GM21381 (cell line): ENCODE results near the gene NGEF.
"Not testable (repeated sequence)": the region's sequence is repeated elsewhere in the genome, so short reads cannot be mapped to it uniquely, and the experiment has no call there.

ENCODE experiments used
- ATAC-seq: cut with Tn5 transposase; IDR thresholded peaks from one replicate; pipeline ENCODE4 v1.9.1; 2021; ENCODE audit warnings: mild to moderate bottlenecking, moderate library complexity; ENCODE audit not compliant: unreplicated experiment

The NGEF gene

DNA sequence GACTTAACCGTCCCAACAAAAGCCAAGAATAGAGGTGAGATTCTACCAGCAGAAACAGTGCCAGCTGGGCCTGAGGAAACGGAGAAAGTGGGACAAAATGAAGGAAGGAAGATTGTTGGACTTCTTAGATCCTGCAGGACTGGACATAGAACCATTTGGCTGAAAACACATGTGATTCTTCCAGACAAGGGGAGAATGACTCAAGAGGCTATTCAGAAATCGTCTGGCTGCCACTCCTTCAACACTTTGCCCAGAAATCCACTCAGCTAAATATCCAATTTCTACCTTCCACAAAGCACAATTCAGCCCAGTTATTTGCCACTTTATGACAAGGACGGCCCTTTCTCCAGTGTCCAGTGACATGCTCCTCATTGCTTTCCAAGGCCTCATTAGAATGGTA, 81.4 kb downstream of the NGEF start:
- no peak for ATAC-seq

DNA sequence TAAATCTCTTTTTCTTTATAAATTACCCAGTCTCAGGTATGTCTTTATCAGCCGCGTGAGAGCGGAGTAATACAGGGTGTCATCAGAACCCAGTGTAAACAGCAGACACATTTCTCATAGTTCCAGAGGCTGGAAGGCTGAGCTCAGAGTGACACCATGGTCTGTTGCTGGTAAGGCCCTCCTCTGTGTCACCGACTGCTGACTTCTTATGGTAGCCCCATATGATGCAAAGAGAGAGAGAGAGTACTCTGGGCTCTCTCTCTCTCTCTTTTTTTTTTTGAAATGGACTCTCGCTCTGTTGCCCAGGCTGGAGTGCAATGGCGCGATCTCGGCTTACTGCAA, 83.0 kb downstream of the NGEF start:
- ATAC-seq, result no peak

DNA sequence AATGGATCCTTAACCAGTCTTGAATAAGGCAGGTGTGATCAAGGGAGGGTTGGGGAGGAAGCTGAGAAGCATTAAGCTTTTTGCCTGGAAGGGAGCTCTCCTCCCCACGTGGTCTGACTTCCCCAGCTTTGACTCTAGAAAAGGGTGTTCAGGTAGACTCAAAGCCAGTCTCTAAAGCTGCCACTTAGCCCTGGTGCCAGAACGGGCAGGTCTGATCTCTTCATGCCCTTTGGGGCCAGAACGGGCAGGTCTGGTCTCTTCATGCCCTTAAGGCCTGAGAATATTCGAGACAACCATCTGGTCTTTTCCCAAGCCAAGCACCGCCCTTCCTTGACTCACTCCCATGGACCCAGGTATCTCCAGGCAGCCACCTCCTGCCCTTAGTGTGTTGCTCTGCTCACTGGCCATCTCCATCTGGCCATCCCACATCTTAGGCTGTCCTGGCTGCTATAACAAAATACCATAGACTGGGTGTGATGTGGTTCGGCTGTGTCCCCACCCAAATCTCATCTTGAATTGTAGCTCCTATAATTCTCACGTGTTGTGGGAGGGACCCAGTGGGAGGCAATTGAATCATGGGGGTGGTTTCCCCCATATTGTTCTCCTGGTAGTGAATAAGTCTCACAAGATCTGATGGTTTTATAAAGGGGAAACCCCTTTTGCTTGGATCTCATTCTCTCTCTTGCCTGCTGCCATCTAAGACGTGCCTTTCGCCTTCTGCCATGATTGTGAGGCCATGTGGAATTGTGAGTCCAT, 83.6 kb downstream of the NGEF start:
- no peak for ATAC-seq

DNA sequence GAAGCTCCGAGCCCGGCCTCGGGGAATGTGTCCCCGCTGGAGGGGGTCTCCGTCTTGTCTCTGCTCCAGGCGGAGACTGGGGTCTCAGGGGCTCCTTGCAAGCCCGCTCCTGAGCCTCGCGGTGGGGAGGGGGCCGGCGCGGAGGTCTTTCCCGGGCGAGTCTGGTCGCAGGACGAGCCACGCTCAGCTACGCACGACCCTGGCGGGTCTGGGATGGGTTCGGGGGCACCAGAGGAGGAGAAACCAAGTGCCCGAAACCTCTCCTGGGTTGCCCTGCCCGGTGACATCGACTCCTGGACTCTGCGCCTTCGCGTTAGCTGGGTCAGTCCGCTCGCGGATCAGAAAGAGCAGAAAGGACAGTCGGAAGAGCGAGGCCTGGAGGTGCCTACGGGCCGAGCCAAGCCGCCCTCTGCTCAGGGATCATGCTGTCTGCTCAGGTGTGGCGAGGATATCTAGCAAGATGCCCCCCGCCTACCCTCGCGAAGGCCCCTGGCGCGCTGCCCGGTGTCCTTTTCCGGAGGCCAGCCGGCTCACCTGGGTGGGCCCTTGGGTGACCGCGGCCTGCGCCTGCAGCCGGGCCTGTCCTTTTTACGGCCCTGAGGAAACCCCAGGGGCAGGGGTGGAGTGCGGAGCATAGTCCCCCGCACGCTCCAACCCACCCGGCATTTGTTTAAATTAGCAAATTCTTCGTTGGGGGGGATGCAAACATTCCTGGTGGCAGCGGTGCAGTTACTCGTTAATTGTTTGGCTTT, 84.3 kb downstream of the NGEF start:
- ATAC-seq, result no peak

DNA sequence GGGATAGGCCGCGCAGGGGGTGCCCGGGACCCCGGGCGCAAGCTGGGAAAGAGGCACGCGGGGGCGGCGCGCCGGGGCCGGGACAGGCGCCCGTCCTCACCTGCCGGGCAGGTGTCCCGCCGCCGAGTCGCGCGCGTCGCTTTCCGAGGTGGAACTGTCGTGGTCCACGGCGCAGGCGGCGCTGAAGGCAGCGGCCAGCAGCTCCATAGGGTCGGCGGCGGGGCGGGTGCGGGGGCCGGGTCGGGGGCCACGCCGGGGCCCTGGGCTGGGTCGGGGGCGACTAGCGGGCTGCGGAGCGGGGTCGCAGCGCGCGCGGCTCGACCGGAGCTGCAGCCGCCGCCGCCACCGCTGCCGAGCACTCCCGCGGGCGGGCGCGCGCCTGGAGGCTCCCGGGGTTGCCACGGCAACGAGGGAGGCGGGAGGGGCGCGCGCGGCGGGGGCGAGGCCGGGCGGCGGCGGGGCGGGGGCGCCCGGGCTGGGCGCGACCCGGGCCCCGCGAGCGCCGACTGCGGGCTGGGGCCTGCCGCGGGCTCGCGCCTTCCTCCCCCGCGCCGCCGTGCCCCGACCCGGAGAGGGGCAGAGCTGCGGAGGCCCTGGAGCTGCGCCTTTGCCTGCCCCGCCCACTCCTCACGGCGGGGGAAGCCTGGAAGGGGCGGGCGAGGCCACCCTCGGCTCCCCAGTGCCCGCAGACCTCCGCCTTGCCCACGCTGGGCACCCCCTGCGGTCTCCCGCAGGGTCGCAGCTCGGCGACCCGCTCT, 85.1 kb downstream of the NGEF start:
- no peak for ATAC-seq

DNA sequence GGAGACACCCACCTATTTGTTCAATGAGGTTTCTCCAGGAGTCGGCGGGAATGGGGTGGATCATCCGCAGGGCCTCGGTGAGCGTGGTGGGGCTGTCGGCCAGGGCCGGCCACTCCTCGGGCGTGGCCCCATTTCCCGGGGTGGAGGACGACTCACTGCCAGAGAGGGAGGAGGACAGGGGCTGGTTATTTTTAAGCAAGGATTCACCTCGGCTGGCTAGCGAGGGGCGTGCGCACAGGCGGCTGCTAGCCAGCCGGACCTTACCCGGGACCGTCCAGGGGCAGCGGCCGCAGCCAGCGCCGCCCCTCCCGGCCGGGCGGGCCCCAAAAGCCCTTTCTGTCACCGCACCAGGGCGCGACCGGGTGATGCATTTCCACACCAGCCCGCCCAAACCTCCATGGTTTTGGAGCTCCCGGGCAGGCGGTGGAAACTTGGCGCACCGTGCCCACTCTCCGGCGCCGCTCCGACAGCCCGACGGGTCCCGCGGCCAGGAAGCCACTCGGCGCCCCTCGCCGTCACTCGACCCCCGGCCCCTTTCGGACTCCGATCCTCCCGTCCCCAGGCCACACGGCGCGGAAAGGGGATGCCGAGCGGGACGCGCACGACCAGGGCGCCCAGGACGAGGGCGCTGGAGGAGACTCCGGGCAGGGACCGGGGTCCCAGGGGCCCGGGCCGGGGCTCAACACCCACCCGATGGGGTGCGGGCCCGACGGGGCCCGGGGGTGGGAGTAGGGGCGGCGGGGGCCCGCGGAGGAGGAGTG, 85.8 kb downstream of the NGEF start:
- ATAC-seq, result no peak

DNA sequence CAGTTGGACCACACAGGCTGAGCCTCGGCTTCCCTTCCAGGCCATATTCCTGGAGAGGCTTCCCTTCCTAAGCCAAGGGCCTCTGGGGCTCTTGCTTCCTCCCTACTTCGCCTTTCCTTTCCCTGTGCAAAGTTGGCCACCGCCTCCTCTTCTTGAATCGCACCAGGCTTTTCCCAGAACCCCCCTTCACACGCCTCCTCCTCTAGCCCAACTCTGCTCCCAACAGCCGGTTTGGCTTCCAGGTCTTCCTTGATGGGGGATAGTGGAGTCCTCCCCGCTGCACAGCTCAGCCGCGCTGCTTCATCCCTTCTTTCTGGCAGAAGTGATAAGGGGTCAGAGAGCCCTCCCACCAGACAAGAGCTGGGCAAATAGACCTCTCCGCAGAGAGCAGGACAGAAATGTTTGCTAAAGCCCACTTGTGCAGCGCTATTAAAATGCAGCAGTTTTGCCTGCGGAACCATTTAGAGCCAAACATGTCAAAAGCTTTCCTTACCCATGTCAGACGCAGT, 86.6 kb downstream of the NGEF start:
- ATAC-seq, result no peak

DNA sequence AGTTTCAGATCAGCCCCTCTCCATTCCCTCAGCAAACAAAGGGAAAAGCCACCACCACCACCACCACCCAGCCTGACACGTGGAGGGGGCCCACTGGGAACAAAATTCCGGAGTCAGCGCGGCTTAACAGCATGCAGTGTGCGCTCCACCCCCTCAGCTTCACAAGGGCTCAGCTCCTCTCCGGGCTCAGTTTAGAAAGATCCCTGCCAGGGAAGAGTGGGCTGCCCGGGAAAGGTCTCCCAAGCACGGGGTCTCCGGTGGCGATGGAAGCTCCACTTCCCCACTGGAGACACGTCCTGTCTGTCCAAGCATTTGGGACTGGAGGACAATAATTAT, 87.3 kb downstream of the NGEF start:
- no peak for ATAC-seq

DNA sequence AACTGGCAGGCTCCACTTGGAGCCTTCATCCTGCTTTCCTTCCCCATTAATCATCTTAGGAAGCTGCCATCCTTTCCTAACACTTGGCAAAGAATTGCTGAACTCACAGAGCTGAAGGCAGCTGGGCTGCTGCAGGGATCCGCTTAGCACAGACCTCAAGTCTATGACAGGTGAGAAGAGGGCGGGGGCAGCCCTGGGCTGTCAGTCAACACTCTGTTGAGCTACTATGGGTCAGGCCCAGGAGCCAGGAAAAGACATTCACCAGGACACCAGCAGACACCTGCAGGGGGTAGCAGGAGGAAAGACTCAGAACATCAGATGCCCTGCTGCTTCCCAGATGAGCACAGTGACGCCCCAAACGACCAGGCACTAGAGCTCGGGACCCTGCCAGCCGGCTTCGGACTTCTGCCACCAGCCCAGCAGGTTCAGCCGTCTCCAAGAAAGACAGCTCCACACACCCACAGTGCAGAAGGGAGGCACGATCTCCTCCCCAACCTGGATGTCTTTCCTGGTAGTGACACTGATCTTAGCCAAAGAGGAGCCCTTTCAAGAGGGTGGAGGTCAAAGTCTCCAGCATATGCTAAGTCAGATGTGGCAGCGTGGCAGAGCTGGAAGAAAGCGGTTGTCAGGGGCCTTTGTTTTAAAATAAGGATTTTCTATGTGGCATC, 87.8 kb downstream of the NGEF start:
- no peak for ATAC-seq

DNA sequence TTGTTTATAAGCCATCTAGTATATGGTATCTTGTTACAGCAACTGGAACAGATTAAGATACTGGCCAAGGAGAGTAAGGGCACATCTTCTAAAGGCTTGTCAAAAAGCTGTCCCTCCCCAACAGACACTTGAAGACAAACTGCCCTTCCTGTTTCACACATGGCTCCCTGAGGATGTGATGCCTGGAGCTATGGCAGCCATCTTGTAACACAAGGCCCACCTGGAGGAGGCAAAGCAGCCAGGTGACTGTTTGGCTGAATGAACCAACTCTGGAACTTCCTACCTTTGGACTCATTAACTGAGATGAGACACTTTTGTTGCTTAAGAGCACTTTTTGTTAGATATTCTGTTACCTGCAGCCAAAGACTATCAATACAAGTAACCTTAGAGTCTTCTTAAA, 88.6 kb downstream of the NGEF start:
- ATAC-seq, result no peak

DNA sequence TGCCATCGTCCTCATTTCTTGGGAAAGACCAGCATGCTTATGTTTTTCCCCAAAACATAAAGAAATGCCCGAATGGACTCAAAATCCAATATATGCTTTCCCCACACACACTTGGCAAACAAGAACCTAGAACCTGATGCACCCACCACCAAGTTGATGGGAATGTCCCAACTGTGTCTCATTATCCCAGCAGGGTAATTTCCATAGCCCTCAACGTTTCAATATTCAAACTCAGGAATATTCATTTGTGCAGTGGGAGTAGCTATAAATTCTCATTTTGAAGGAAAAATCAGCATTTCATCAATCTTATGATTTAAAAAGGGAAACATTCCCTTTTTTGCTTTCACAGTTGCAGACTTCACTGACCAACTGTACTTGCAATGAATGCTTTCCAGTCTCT, 92.3 kb downstream of the NGEF start:
- no peak for ATAC-seq

DNA sequence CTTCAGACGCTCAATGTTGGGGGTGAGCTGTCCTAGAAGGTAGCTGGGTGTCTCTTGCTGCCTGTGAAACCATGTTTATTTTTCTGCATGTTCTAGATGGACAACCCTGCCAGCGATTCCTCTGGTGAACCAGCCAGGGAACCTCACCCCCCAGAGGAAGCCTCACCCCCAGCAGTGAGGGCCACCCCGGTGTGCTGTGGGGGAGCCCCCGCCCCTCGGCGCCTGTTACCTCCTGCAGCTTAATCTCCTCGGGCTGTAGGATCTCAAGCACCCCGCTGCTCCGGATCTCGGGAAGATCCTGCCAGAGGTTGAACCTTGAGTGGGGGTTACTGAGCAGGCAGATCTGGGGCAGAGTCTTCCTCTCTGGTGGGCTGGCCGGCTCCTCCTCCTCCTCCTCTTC, 93.0 kb downstream of the NGEF start:
- no peak for ATAC-seq

DNA sequence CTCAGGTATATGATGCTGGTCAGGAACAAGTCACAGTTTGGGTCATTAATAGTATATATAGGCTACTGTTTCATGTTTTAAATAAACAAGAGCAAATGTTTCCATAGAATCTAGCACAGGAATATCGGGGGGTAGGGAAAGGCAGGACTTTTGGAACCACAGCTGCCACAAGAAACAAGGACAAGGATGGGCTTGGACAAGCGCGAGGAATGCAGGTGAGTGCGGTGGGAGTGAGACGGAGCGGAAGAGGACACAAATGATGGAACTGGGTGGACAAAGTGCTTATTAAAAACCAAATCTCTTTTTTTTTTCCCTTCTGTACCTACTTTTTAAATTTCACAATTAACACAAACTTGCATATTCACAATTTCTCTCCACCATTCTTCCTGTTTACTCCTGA, 93.9 kb downstream of the NGEF start:
- no peak for ATAC-seq

DNA sequence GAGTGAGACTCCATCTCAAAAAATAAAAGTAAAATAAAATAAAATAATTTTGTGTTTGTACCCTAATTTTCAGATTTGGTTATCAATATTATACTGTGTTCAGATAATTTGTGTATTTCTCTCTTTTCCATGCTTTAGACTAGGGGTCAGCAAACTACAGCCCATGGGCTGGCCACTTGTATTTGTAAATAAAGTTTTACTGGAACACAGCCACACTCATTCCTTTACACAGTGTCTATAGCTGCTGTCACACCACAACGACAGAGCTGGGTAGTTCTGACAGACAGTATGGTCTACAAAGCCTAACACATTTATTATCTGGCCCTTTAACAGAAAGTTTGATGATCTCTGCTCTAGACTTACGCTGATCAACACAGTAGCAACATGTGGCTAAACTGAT, 99.2 kb downstream of the NGEF start:
- no peak for ATAC-seq

DNA sequence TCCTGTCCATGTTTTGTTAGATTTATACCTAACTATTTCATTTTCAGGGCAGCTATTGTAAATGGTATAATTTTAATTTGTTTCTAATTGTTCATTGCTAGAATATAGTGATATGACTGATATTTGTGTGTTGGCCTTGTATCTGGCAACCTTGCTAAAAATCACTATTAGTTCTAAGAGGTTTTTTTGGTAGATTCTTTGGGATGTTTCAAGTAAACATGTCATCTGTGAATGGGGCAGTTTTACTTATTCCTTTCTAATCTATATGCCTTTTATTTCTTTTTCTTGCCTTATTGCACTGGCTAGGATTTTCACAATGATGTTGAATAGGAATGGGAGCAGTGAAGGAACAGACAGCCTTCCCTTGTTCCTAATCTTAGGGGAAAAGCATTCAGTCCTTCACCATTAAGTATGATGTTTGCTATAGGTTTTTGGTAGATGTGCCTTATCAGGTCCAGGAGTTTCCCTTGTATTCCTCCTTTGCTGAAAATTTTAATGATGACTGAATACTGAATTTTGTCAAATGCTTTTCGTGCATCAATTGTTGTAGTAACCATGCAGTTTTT, 101.3 kb downstream of the NGEF start:
- ATAC-seq, result no peak

DNA sequence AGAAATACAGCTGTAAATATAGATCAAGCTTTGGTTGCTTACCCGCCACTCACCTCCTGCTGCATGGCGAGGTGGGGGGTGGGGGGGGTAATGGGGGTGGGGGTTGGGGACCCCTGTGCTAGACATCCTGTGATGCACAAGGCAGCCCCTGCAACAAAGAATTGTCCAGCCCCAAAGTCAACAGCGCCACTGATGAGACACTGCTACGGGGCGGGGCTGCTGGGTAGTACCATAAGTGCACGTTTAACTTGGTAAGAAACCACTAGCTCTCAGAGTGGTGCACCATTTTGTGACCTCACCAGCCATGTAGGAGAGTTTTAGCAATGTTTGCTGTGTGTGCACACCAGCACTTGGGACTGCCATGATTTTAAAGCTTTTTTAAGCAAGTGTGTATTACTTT, 102.7 kb downstream of the NGEF start:
- ATAC-seq, result no peak

DNA sequence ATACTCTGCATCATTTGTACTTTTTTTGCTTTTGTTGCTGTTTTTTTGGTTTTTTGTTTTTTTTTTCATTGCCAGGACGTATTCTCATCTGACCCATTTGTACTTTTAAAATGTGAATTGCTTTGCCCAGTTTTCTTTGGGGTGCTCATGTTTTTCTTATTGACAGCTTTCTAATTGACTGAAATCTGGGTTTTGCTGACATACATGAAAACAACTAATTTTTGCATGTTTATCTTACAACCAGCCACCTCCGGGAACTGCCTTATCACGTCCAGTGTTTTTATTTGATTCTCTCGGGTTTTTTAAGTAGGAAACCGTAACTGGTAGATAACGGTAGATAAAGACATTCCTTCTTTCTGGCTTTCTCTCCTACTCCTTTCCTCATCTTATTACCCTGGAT, 104.4 kb downstream of the NGEF start:
- no peak for ATAC-seq

DNA sequence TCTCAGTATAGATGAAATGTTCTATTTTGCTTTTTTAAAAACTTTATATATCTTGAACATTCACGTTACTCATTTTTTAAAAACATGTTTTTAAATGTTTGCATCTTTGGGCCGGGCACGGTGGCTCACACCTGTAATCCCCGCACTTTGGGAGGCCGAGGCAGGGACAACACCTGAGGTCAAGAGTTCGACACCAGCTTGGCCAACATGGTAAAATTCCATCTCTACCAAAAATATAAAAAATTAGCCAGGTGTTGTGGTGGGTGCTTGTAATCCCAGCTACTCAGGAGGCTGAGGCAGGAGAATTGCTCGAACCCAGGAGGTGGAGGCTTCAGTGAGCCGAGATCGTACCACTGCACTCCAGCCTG, 105.4 kb downstream of the NGEF start:
- not testable (repeated sequence) for ATAC-seq

DNA sequence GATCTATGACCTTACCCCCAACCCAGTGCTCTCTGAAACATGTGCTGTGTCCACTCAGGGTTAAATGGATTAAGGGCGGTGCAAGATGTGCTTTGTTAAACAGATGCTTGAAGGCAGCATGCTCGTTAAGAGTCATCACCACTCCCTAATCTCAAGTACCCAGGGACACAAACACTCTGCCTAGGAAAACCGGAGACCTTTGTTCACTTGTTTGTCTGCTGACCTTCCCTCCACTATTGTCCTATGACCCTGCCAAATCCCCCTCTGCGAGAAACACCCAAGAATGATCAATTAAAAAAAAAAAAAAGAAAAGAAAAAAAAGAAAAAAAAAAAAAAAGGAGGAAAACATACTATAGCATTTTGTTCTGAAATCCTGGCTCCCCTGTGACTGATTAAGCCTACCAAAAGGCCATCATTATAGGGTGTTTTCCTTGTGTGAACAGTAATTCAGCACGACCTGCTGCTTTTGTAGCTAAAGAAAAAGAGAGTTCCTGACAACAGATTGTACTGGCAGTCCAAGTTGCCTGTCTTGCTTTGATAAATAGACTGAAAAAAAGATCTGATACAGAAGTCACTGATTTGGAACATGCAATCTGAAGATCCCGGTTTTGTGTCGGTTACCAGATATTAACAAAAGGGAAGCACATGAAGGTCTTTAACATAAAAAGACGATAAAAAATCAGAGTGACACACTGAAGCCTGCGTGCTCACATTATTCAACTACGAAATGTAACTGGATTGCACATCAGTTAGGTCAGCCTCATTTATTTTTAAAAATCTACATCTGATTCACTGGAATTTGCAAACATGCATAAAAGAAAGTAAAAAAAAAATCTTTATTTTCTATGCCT, 106.0 kb downstream of the NGEF start:
- not testable (repeated sequence) for ATAC-seq
